Central memory CD8-positive, alpha-beta T cell (primary cell): ENCODE measurements around the gene DLST.
A peak's percentile ranks its signal among the peaks of the same experiment; 100 is the strongest.

ENCODE experiments used
- ATAC-seq: fragments of 150-1000 bp; cut with Tn5 transposase; replicated peaks from 2 replicates; pipeline ENCODE4 v1.10.0; 2022; ENCODE audit warnings: mild to moderate bottlenecking, moderate FRiP score, moderate number of reproducible peaks; ENCODE audit not compliant: poor library complexity, severe bottlenecking; ENCODE audit errors: extremely low read depth
- DNase-seq, 2 donors: peaks; one replicate each; pipeline ENCODE4 v3.0.0; 2021; ENCODE audit warnings: low spot score in 2 of 2
- H3K27ac Mint-ChIP-seq: one replicate; pipeline ENCODE4 v1.8.0; 2022; ENCODE audit warnings: low read depth, mild to moderate bottlenecking, moderate library complexity, mixed read lengths
- H3K27me3 Mint-ChIP-seq: one replicate; pipeline ENCODE4 v1.8.0; 2022; ENCODE audit warnings: mixed read lengths
- H3K36me3 Mint-ChIP-seq: one replicate; pipeline ENCODE4 v1.8.0; 2022; ENCODE audit warnings: mild to moderate bottlenecking, moderate library complexity, mixed read lengths; ENCODE audit not compliant: insufficient read depth
- H3K4me1 Mint-ChIP-seq: one replicate; pipeline ENCODE4 v1.8.0; 2022; ENCODE audit warnings: mixed read lengths
- H3K4me3 Mint-ChIP-seq: one replicate; pipeline ENCODE4 v1.8.0; 2022; ENCODE audit warnings: mild to moderate bottlenecking, moderate library complexity, mixed read lengths
- H3K9me3 Mint-ChIP-seq: one replicate; pipeline ENCODE4 v1.8.0; 2022; ENCODE audit warnings: mixed read lengths

DLST gene

DNA sequence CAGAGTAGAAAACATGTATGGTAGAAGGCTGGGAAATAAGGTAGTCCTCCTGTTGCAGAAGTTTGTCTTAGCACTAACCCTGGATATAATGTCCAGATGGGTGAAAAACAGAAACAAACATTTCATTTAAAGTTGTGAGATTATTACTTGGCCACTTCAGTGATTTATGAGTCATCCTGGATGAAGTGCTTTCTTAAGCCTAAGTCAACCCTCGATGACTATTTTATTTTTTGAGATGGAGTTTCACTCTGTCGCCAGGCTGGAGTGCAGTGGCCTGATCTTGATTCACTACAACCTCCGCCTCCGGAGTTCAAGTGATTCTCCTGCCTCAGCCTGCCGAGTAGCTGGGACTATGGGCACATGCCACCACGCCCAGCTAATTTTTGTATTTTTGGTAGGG lies 10.2 kb downstream of the DLST start:
- Mint-ChIP-seq H3K27ac (no peak overlapping the region), H3K4me3 (no peak overlapping the region), H3K36me3 (peaks cover 70% of the 10 kb centered on the region), H3K9me3 (no peaks in the 10 kb centered on the region), H3K27me3 (no peaks in the 10 kb centered on the region), H3K4me1 (peaks cover 17% of the 10 kb centered on the region)
- ATAC-seq (no peak), DNase-seq (no peak)

- H3K27ac Mint-ChIP-seq, result no peak overlapping the region
These were observed 11.0 kb downstream of the DLST start for GRCh38 chr14:74892745-74893144.

GRCh38 chr14:74893614-74894091 lies 11.9 kb downstream of the DLST start:
- H3K4me1 Mint-ChIP-seq, result peaks cover 10% of the 10 kb centered on the region
- H3K27me3 Mint-ChIP-seq, result no peaks in the 10 kb centered on the region
- H3K9me3 Mint-ChIP-seq, result no peaks in the 10 kb centered on the region
- ATAC-seq (no peak), DNase-seq (no peak)
- peaks cover 79% of the 10 kb centered on the region for H3K36me3 Mint-ChIP-seq
- H3K27ac Mint-ChIP-seq, result peak overlapping the region; percentile 15
- no peak overlapping the region for H3K4me3 Mint-ChIP-seq

More at GRCh38 chr14:74892745-74893144, 11.0 kb downstream of the DLST start:
- Mint-ChIP-seq H3K4me1 (peaks cover 15% of the 10 kb centered on the region), H3K9me3 (no peaks in the 10 kb centered on the region), H3K27me3 (no peaks in the 10 kb centered on the region), H3K4me3 (no peak overlapping the region), H3K36me3 (peaks cover 77% of the 10 kb centered on the region)
- DNase-seq, result no peak
- no peak for ATAC-seq

GRCh38 chr14:74896400-74896799 lies 14.7 kb downstream of the DLST start:
- DNase-seq (no peak), ATAC-seq (no peak)
- H3K27me3 Mint-ChIP-seq, result no peaks in the 10 kb centered on the region
- H3K36me3 Mint-ChIP-seq, result peaks cover 87% of the 10 kb centered on the region
- H3K4me3 Mint-ChIP-seq, result no peak overlapping the region
- H3K4me1 Mint-ChIP-seq, result peaks cover 5% of the 10 kb centered on the region
- no peaks in the 10 kb centered on the region for H3K9me3 Mint-ChIP-seq
- H3K27ac Mint-ChIP-seq, result peak overlapping the region; percentile 33

DNA sequence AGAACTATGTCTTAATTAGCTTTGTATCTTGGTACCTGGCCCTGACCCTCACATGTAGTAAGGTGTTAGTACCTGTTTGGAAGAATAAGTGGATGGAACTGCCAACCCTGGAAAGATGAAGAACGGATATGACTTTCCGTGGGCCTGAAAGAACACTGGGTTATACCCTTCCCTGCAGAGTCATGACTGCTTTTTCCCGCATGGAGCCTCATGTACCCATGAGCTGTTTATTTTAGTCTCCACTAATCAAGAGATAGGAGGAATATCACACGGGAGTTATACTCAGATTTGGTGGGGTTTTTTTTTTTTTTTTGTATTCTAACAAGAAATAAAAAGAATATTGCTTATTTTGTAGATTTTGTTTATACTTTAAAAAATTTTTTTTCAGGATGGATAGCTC lies 15.9 kb downstream of the DLST start:
- DNase-seq (no peak), ATAC-seq (no peak)
- H3K27ac Mint-ChIP-seq, result peak overlapping the region; percentile 29
- H3K4me1 Mint-ChIP-seq, result peaks cover 5% of the 10 kb centered on the region
- H3K27me3 Mint-ChIP-seq, result no peaks in the 10 kb centered on the region
- H3K9me3 Mint-ChIP-seq, result no peaks in the 10 kb centered on the region
- H3K4me3 Mint-ChIP-seq, result no peak overlapping the region
- peaks cover 92% of the 10 kb centered on the region for H3K36me3 Mint-ChIP-seq

- H3K4me3 Mint-ChIP-seq, result no peak overlapping the region
- H3K27me3 Mint-ChIP-seq, result no peaks in the 10 kb centered on the region
- no peak overlapping the region for H3K27ac Mint-ChIP-seq
- H3K4me1 Mint-ChIP-seq, result peaks cover 5% of the 10 kb centered on the region
- ATAC-seq, result no peak
- H3K36me3 Mint-ChIP-seq, result peaks cover 92% of the 10 kb centered on the region
- no peaks in the 10 kb centered on the region for H3K9me3 Mint-ChIP-seq
- DNase-seq, result no peak
These were observed 16.4 kb downstream of the DLST start for GRCh38 chr14:74898083-74898482.

DNA sequence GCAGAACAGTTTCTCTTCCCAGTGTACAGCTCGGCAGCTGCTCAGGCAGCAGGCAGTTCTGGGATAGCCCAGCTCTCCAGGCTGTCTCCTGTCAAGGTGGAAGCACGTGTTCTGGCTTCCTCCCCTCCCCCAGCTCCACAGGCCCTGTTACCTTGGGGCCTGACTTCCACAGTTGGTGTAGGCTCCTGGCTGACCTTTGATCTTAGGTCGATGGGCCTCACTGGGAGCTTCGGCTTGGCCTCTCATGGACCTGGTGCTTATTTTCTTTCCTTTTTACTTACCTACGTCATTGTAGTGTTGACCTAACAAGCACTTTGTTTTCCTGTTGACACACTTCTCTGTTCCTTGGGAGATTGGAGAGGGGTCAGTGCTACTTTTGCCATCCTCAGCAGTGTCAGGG lies 17.0 kb downstream of the DLST start:
- peaks cover 90% of the 10 kb centered on the region for H3K36me3 Mint-ChIP-seq
- H3K9me3 Mint-ChIP-seq, result no peaks in the 10 kb centered on the region
- ATAC-seq (no peak), DNase-seq (no peak)
- H3K4me3 Mint-ChIP-seq, result no peak overlapping the region
- no peaks in the 10 kb centered on the region for H3K27me3 Mint-ChIP-seq
- H3K27ac Mint-ChIP-seq, result no peak overlapping the region
- H3K4me1 Mint-ChIP-seq, result peaks cover 5% of the 10 kb centered on the region

- Mint-ChIP-seq H3K4me1 (peaks cover 6% of the 10 kb centered on the region), H3K27ac (no peak overlapping the region), H3K9me3 (no peaks in the 10 kb centered on the region), H3K36me3 (peaks cover 59% of the 10 kb centered on the region), H3K4me3 (no peak overlapping the region), H3K27me3 (no peaks in the 10 kb centered on the region)
- DNase-seq (no peak), ATAC-seq (no peak)
These were observed 21.4 kb downstream of the DLST start for GRCh38 chr14:74902941-74903705.

DNA sequence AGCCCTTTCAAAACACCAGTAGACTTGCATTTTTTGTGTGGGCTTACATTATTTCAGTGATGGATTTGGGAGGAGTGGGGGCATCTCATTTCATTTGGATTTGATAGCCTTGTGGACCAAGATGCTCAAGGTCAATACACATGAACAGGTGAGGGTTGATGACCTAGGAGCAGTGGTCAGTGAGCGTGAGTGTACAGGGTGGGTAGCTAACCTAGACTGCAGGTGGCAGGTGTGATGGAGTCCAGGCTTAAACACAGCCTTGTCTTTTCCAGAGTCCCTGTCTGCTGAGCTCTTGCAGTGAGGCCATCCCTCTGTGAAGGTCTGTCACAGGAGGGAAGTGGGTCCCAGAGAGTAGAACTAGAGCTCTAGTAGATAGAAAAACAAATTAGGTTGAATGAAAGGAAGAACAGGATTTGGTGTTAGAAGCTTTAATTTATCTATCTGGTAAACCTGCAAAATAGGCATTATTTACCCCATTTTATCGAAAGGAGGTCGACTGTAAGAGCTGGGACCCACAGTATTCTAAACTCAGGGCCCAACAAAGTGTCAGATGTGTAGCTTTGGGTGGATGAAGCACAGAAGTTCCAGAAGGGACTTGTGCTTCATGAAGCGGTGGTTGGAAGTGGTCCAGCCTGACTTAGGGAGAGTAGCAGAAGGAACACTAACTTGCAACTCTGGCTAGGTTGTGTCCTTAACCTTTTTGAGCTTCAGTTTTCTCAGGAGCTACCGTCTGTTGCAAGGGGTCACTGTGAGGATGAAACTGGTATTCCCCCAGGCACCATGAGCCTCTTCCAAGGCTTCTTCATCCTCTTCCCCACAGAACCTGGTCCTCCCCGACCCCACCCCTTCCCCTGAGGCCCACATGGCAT lies 23.2 kb downstream of the DLST start:
- Mint-ChIP-seq H3K9me3 (no peaks in the 10 kb centered on the region), H3K27ac (no peak overlapping the region), H3K4me3 (no peak overlapping the region), H3K4me1 (peaks cover 6% of the 10 kb centered on the region), H3K36me3 (peaks cover 42% of the 10 kb centered on the region), H3K27me3 (no peaks in the 10 kb centered on the region)
- no peak for DNase-seq
- ATAC-seq, result no peak

GRCh38 chr14:74905595-74906142 lies 24.0 kb downstream of the DLST start:
- peaks cover 6% of the 10 kb centered on the region for H3K4me1 Mint-ChIP-seq
- H3K9me3 Mint-ChIP-seq, result no peaks in the 10 kb centered on the region
- H3K27me3 Mint-ChIP-seq, result no peaks in the 10 kb centered on the region
- peak; percentile 52 for ATAC-seq
- peak; percentile 63 to 73 for DNase-seq
- H3K4me3 Mint-ChIP-seq, result no peak overlapping the region
- peaks cover 35% of the 10 kb centered on the region for H3K36me3 Mint-ChIP-seq
- no peak overlapping the region for H3K27ac Mint-ChIP-seq

DNA sequence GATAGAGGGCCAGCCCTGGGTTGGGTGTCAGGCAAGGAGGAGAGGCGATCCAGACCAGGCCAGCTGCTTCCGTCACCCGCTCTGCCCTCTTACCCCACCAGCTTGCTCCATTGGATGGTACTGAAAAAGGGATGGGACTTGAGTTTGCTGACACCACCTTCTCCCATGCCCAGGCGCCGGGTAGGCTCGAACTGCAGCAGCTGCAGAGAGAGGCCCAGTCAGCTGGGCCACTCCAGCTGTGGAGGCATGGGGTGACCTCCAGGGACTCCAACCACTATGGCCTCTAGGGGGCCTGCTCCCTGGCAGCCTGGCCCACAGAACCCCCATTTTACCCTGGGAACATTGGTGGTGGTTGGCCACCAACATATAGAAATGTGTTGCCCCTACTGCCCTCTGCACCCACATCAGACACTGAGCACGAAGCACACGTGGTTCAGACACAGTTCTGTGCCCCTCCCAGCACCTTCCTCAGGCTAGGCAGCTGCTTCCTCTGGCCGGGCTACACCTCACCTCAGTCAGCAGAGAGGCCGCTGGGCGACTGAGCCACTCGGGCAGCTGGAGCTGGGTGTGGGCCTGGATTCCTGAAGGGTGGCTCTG lies 25.3 kb downstream of the DLST start:
- ATAC-seq, result no peak
- no peak overlapping the region for H3K4me3 Mint-ChIP-seq
- DNase-seq, result no peak
- peaks cover 25% of the 10 kb centered on the region for H3K36me3 Mint-ChIP-seq
- no peak overlapping the region for H3K27ac Mint-ChIP-seq
- no peaks in the 10 kb centered on the region for H3K9me3 Mint-ChIP-seq
- no peaks in the 10 kb centered on the region for H3K27me3 Mint-ChIP-seq
- H3K4me1 Mint-ChIP-seq, result peaks cover 6% of the 10 kb centered on the region

DNA sequence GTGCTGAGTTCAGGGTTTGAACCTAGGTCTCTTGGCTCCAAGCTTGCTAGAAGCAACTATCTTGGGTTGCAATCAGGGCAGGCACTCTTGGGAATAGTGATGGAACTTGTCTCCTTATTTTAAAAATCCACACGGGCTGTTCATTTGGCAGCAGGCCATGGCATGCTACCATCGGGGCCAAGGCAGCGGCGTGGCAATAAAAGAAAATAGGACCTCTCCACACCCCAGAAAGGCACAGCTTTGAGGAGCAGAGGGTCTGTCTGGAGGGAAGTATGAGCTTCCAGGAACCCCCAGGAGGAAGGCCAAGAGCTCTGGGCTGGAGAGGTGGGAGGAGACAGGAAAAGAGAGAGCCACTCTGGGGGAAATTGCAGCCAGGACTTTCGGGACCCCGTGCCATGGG lies 26.0 kb downstream of the DLST start:
- ATAC-seq (no peak), DNase-seq (no peak)
- H3K27me3 Mint-ChIP-seq, result no peaks in the 10 kb centered on the region
- no peaks in the 10 kb centered on the region for H3K9me3 Mint-ChIP-seq
- no peak overlapping the region for H3K27ac Mint-ChIP-seq
- no peak overlapping the region for H3K4me3 Mint-ChIP-seq
- peaks cover 6% of the 10 kb centered on the region for H3K4me1 Mint-ChIP-seq
- H3K36me3 Mint-ChIP-seq, result peaks cover 18% of the 10 kb centered on the region
